GM12878 (cell line): ENCODE results near the gene PEMT. TPM values are rescaled to one million over a fixed set of nuclear protein-coding genes. Genes with fewer than 3 reads are reported as not detected.

ENCODE experiments used
- ATAC-seq: fragments of 200-7000 bp; cut with Tn5 transposase; 3 replicates; pipeline ENCODE4 v1.9.1; 2020; ENCODE audit warnings: mild to moderate bottlenecking, moderate library complexity
- BruUV-seq: library from RNA; stranded (reverse); fragments of 400-500 nt; replicated peaks from 2 replicates; lab custom pipeline; 2021; lab: Mats Ljungman, UMichigan
- CTCF ChIA-PET: fragments of 300-600 bp; sonication (Branson Sonifier 250); formaldehyde crosslinking; extraction: SDS; loops from one replicate; lab custom pipeline; 2021; ENCODE audit warnings: inconsistent platforms; lab: Yijun Ruan, JAX
- POLR2A ChIA-PET: fragments of 350-600 bp; formaldehyde crosslinking; extraction: SDS; loops from one replicate; lab custom pipeline; 2021; ENCODE audit warnings: inconsistent platforms; lab: Charles Lee
- RAD21 ChIA-PET: fragments of 300-600 bp; sonication (Branson Sonifier 250); formaldehyde crosslinking; loops from one replicate; lab custom pipeline; 2023; ENCODE audit warnings: antibody characterized with exemption; ENCODE audit not compliant: unreplicated experiment; lab: Charles Lee
- SMC1A ChIA-PET: fragments of 300-600 bp; sonication (Branson Sonifier 250); formaldehyde crosslinking; loops from one replicate; lab custom pipeline; 2023; ENCODE audit not compliant: unreplicated experiment, uncharacterized antibody; lab: Charles Lee
- DNase-seq: peaks from one replicate; pipeline ENCODE4 v3.0.0-alpha.2; 2011; ENCODE audit warnings: low read depth, low spot score
- FAIRE-seq: peaks from 3 replicates; lab custom pipeline; 2011; peaks lifted over from hg19 to GRCh38; lab: Jason Lieb, UNC
- H2AFZ ChIP-seq: 2 replicates; pipeline ENCODE4 v1.6.0; 2011; ENCODE audit warnings: low read depth, low read length, control low read depth; ENCODE audit not compliant: control insufficient read depth
- H3K27ac ChIP-seq: 2 replicates; pipeline ENCODE4 v1.5.1; 2011; ENCODE audit warnings: control low read depth; ENCODE audit not compliant: control insufficient read depth, insufficient read depth
- H3K27me3 ChIP-seq, 2 experiments: replicated peaks in 1 of 2; 2 replicates each; pipeline versions ENCODE4 v1.6.0 to v1.6.1; 2011; ENCODE audit warnings: low read length in 1 of 2; ENCODE audit not compliant: control insufficient read depth in 2 of 2, insufficient read depth in 2 of 2
- H3K36me3 ChIP-seq, 2 experiments: 2 replicates each; pipeline ENCODE4 v1.5.1; 2011; ENCODE audit warnings: low read length in 1 of 2; ENCODE audit not compliant: control insufficient read depth in 2 of 2, insufficient read depth in 2 of 2
- H3K4me1 ChIP-seq: 2 replicates; pipeline ENCODE4 v1.6.1; 2011; ENCODE audit warnings: mild to moderate bottlenecking, low read length, moderate library complexity, mixed read lengths; ENCODE audit not compliant: control insufficient read depth, insufficient read depth
- H3K4me2 ChIP-seq: 2 replicates; pipeline ENCODE4 v1.6.0; 2011; ENCODE audit warnings: control low read depth; ENCODE audit not compliant: control insufficient read depth, insufficient read depth
- H3K4me3 ChIP-seq: fragments of 200-600 bp; sonication (generic); 2 replicates; pipeline ENCODE4 v1.5.1; 2016
- H3K79me2 ChIP-seq: 2 replicates; pipeline ENCODE4 v1.6.0; 2011; ENCODE audit warnings: low read length; ENCODE audit not compliant: control insufficient read depth, insufficient read depth
- H3K9ac ChIP-seq: 2 replicates; pipeline ENCODE4 v1.8.0; 2011; ENCODE audit warnings: low read length, control low read depth, mixed read lengths; ENCODE audit not compliant: control insufficient read depth, insufficient read depth
- H3K9me3 ChIP-seq: replicated peaks from 3 replicates; pipeline ENCODE4 v1.5.1; 2011; ENCODE audit warnings: mild to moderate bottlenecking, low read length; ENCODE audit not compliant: control insufficient read depth, insufficient read depth
- H4K20me1 ChIP-seq: 2 replicates; pipeline ENCODE4 v1.6.0; 2011; ENCODE audit not compliant: control insufficient read depth, insufficient read depth
- CEBPZ ChIP-seq: fragments of 150-350 bp; IDR thresholded peaks from 2 replicates; pipeline ENCODE4 v1.6.1; 2016; ENCODE audit warnings: low read depth, low read length
- ETV6 ChIP-seq, 2 experiments: fragments of 450-650 bp in 1 of 2; IDR thresholded peaks in 1 of 2; conservative IDR thresholded peaks in 1 of 2; 2 replicates each; pipeline ENCODE4 v1.6.1; 2014; ENCODE audit warnings: antibody characterized with exemption in 1 of 2, borderline replicate concordance in 1 of 2, low read depth in 1 of 2, mild to moderate bottlenecking in 1 of 2, moderate library complexity in 1 of 2
- HDGF ChIP-seq: fragments of 450-650 bp; IDR thresholded peaks from 2 replicates; pipeline ENCODE4 v1.6.1; 2016; ENCODE audit warnings: antibody characterized with exemption
- NFYB ChIP-seq: IDR thresholded peaks from 2 replicates; pipeline ENCODE4 v1.6.1; 2011; ENCODE audit warnings: low read depth, mild to moderate bottlenecking, low read length, improper control_type of control experiment, moderate library complexity; ENCODE audit not compliant: insufficient read depth
- PKNOX1 ChIP-seq: fragments of 450-650 bp; IDR thresholded peaks from 2 replicates; pipeline ENCODE4 v1.6.1; 2016; ENCODE audit warnings: mild to moderate bottlenecking
- SMAD5 ChIP-seq: IDR thresholded peaks from 2 replicates; pipeline ENCODE4 v1.6.1; 2016; ENCODE audit warnings: antibody characterized with exemption, low read depth
- SREBF2 ChIP-seq: IDR thresholded peaks from 2 replicates; pipeline ENCODE4 v1.6.1; 2012; ENCODE audit warnings: mild to moderate bottlenecking, low read length
- STAT3 ChIP-seq: IDR thresholded peaks from 2 replicates; pipeline ENCODE4 v1.6.1; 2011; ENCODE audit warnings: low read depth, low read length, improper control_type of control experiment
- TBL1XR1 ChIP-seq: IDR thresholded peaks from 2 replicates; pipeline ENCODE4 v1.6.1; 2012; ENCODE audit warnings: low read depth, low read length, improper control_type of control experiment
- ZSCAN29 ChIP-seq: fragments of 450-650 bp; IDR thresholded peaks from 2 replicates; pipeline ENCODE4 v1.6.1; 2017; ENCODE audit warnings: mild to moderate bottlenecking, moderate library complexity
- WGBS: methylation state at CpG from one replicate; pipeline ENCODE4 v1.1.6; 2016; ENCODE audit warnings: low lambda C conversion rate; ENCODE audit not compliant: insufficient replicate concordance, insufficient coverage; ENCODE audit errors: missing lambda C conversion rate; 5-methylcytosine and 5-hydroxymethylcytosine counted together
- in situ Hi-C: fragments of 300-500 bp; cut with MboI; formaldehyde crosslinking; loops from 9 replicates; pipeline ENCODE4 v1.14.3; 2018; ENCODE audit warnings: mixed read lengths
- intact Hi-C: fragments of 100-400 bp; cut with micrococcal nuclease; formaldehyde crosslinking; loops from one replicate; pipeline ENCODE4 v1.14.2; 2022; ENCODE audit not compliant: unreplicated experiment
- polyA plus RNA-seq, 11 experiments: library from polyadenylated mRNA; depleted of rRNA in 4 of 11; unstranded in 6 of 11; stranded (reverse) in 5 of 11; fragments of >200 nt; fragmentation: Nextera tagmentation in 4 of 11; fragmentation: Illumina TruSeq in 1 of 11; extraction: Ambion mirVana in 4 of 11; extraction: Trizol in 1 of 11; gene quantifications; 1 replicate in 1 of 11; 2 replicates in 10 of 11; pipeline versions ENCODE4 v1.2.1 to v1.2.3, GENCODE V29; 2011 to 2016; ENCODE audit warnings: inconsistent platforms in 2 of 11, missing spikeins in 2 of 11, low read depth in 1 of 11
- total RNA-seq, 4 experiments: library from RNA; depleted of rRNA in 3 of 4; stranded (reverse); fragments of >200 nt in 3 of 4; fragmentation: Illumina TruSeq in 1 of 4; extraction: Trizol in 1 of 4; gene quantifications; 2 replicates each; pipeline versions ENCODE4 v1.2.1 to v1.2.3, GENCODE V29; 2013 to 2021

The PEMT gene
- total and polyA plus RNA-seq, 10 of the 15 experiments (the other 5 are each of a cell fraction or from before 2014, with no cell fraction given), result 2.8 to 44.7 (median 25.4) TPM

- SMC1A ChIA-PET, result no interaction called here
- Histone ChIP-seq H2AFZ (no peak overlapping the region), H3K36me3 (no peaks in the 10 kb centered on the region), H3K4me2 (no peak overlapping the region), H3K4me1 (no peaks in the 10 kb centered on the region), H3K4me3 (no peak overlapping the region), H4K20me1 (no peaks in the 10 kb centered on the region), H3K27ac (no peak overlapping the region), H3K27me3 (no peaks in the 10 kb centered on the region; a peak in 1 of 4 replicates), H3K9me3 (no peaks in the 10 kb centered on the region), H3K79me2 (no peaks in the 10 kb centered on the region), H3K9ac (no peak overlapping the region)
- DNase-seq (no peak), ATAC-seq (no peak), FAIRE-seq (no peak)
- BruUV-seq, result no TSS peak
- TF ChIP-seq TBL1XR1, result no peak
- TF ChIP-seq HDGF, result no peak
- no peak for TF ChIP-seq STAT3
- TF ChIP-seq ZSCAN29, result no peak
- TF ChIP-seq ETV6 (conservative IDR thresholded peaks at IDR 0.05 in 1 of 2, IDR thresholded peaks at IDR 0.05 in 1 of 2; ENCODE audit: borderline replicate concordance in 1 of 2, low read depth in 1 of 2), result no peak
- no peak for TF ChIP-seq SREBF2
- no peak for TF ChIP-seq SMAD5
- no peak for TF ChIP-seq CEBPZ
- TF ChIP-seq PKNOX1, result no peak
- no peak for TF ChIP-seq NFYB
- RAD21 ChIA-PET, result no interaction called here
- CTCF ChIA-PET, result no interaction called here
- 27% methylated on average over 4 of the region's 4 CpGs for WGBS
- in situ Hi-C loops, result no loop called here
- POLR2A ChIA-PET, result no interaction called here
- intact Hi-C loops, result no loop called here
Observed at GRCh38 chr17:17531156-17531555, 60.4 kb downstream of the PEMT start.
